NCI-H2081 treated with DMSO at 0.1 percent for 48 hours (cell line): ENCODE measurements around the gene TMEM72.
"Not testable (repeated sequence)": the region's sequence is repeated elsewhere in the genome, so short reads cannot be mapped to it uniquely, and the experiment has no call there.

Experiments used
- DNase-seq: peaks from one replicate; lab custom pipeline; 2025; lab: John Stamatoyannopoulos, UW

TMEM72 gene

DNA sequence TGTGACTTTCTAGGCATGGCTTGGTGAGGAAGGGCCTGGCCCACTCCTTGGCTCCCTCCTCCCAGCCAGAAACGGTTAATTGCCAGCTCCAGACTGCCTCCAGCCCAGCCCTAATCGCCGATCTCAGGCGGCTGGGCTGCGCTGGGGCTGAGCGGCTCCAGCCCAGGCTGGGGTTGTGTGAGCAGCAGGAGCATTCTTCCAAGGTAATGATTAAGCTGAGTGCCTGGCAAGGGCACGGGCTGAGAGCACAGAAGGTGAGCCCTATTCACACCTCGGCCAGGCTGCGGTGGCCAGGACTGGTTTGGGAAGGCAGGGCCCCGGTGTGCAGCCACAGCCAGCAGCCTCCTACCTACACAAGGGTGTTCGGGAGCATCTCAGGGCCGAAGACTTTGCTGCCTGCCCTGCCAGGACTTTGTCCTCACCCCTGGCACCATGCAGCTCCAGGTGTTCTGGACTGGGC, at the start of gene TMEM72:
TSS of gene TMEM72 (plus strand) at position 257 of the 460 bp plus-strand sequence. CDS start at position 433, 176 bp downstream.
- no peak for DNase-seq

DNA sequence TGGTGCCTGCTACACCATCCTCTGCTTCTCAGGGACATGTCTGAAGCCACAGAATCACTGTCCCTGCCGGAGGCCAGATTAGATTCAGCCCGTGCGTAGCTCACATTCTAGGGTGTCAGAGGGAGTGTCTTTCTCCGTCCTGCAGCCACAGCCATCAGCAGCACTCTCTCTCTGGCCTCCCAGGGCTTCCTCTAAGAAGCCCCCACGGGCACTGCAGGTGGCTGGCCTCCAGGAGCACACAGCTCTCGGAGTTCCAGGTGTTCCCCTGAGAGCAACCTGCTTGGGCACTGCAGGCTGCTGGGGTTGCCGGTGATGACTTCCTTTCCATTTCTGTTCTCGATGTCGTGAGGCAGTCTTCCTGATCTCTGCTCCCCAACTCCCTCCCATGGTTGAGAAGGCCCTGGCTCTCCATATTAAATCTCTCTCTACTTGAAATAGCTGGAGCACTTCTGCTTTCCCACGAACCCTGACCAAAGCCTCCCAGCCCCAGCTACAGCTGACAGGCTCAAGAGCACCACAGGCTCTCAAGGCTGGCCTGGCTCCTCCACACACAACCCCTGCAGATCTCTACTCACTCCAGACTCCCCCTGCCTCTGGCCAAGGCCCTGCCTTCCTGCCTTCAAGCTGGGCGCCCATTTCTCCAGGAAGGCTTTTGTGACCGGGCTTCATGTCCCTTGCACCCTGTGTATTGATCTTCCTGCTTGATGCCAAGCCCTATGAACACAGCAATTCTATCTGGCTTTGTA, 49.0 kb upstream of the TMEM72 start:
- no peak for DNase-seq

DNA sequence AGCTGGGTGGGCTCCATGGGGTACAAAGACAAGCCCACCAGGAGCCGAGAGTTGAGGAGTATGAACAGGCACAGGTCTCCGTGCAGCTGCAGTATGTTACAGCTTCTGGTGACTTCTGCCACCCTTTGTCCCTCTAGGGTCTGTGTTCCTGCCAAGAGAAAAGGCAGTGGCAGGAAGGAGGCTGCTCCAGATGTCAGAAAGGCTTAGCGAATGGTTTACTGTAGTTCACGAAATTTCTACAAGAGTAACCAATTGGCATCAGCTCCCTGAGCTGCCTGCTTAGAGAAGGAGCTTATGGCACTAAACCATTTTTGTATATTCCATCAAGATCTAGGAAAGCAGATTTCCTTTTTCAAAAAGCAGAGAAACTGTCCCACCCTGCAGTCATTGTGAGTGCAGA, 48.2 kb upstream of the TMEM72 start:
- DNase-seq: no peak

DNA sequence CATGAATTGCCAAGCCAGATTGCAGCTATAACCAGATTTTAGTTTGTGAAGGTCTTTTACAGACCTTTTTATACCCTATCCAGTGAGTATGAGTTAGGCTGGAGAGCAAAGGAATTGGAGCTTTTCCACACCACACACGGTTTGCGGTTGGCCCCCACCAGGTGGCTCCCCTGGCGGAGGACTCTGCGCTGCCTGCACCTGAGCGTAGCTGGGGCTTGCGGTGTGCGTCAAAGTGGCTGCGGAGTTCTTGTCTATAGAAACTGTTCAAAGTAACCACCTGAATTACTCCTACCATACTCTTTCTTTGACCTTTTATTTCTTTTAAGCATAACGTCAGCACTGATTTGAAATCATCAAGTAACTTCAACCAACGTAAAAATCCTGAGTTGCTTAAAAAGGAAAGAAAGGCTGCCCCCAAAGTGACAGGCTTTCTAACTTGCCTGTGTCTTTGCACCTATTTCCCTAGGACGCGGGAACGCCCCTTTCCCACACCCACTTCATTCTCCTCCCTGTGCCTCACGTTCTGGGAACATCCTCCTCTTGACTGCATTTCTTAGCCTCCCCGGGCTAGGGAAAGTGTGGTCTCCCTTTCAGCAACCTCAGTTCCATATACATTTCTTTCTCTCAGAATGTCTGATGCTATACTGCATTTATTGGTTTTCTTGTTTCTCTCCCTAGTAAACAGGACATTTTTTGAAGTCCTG, 47.6 kb upstream of the TMEM72 start:
- no peak for DNase-seq

DNA sequence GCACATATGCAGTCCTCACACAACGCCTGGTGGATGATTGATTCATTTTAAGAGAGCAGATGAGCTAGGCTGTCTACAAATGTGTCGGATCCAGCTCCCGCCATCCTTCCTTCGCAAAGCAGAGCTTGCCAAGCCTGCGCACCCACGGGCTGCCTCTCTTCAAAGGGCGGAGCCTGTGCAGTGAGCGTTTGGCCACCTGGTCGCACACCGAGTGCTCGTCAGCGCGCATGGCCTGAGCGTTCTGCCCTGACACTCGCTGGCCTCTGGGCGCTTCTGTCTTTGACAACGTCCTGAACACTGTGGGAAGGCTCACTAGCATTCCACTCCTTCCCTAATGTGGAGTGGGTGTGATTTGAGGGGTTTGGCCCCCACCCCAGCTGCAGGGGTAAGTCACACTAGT, 47.1 kb upstream of the TMEM72 start:
- no peak for DNase-seq

DNA sequence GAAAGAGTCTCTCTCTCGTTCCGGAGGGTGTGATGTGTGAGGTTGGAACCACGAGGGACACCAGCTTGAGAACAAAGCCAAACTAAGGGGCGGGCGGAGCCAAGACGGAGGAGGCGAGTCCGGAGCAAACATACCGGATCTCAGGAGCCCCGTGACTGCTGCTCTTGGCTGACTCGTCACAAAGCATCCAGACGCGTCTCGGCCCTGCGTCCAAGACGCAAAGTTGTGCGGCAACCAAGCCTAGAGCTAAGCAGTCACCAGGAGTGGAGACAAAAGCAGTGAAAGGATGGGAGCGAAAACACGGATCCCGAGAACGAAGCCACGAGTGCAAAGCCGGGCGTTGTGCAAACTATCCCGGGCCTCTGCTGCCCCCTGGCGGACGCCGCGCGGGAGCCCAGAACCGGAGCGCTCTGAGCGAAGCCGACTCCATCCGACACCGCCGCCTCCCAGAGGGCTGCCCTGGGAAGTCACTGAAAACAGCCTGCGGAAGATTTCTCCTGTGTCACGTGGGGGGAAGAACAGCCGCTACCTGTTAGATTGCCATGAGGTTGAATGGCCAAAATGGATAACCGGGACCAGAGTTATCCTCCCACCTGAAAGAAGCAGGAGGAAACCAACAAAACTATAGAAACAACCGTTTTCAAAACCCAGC, 46.4 kb upstream of the TMEM72 start:
- no peak for DNase-seq

DNA sequence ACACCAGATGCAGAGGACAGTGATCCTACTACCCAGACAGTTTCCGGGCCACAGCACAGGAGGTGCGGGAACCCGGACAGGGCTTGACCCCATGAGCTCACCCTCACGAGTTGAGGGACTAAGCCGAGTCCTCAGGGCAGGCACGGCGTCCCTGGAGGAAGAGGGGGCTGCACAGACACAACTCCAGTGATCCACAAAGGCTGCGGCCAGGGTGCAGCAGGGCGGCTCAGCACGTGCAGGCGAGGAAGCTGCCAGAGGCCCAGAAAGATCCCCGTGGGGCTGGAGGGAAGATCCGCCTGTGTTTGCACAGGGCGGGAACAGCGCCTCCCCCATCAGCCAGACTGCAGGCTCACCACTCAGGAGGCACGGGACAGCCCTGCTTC, 45.9 kb upstream of the TMEM72 start:
- DNase-seq: no peak

DNA sequence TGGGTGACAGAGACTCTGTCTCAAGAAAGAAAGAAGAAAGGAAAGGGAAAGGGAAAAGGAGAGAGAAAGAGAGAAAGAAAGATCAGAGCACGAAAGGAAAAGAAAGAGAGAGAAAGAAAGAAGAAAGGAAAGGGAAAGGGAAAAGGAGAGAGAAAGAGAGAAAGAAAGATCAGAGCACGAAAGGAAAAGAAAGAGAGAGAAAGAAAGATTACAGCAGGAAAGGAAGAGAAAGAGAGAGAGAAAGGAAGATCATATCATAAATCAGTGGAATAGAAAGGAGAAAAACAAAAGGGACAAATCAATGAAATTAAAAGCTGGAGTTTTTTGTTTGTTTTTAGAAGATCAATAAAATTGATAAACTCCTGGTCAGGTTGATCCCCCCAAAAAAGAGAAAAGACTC, 44.8 kb upstream of the TMEM72 start:
- DNase-seq: not testable (repeated sequence)

DNA sequence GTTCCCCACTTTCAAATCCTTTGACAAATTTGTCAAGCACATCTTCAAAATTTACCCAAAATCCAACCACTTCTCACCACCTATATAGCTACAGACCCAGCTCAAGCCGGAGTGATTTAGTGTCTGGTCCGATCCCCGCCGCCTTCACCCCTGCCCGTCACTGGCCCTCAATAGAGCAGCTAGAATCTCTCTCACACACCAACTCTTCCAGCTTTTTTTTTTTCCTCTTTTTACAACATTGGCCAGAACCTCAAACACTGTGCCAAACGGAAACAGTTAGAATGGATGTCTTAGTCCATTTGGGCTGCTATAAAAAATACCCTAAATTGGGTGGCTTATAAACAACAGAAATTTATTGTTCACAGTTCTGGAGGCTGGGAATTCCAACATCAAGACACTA, 41.1 kb upstream of the TMEM72 start:
- DNase-seq: no peak

DNA sequence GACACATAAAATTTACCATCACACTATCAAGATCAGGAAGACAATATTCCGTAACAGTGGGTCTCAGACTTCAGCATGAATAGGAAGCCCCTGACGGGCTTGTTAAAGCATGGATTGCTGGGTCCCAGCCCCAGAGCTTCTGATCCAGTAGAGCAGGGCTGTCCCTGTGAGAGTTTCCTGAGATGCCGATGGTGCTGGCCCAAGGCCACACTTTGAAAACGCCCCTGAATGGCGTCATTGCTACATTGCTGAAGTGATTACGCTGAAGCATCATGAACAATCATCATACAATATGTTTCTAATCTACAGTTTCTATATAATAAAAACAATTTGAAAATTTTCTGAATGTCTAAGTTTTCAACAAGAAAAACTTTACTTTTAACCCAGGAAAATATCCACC, 38.0 kb upstream of the TMEM72 start:
- no peak for DNase-seq

DNA sequence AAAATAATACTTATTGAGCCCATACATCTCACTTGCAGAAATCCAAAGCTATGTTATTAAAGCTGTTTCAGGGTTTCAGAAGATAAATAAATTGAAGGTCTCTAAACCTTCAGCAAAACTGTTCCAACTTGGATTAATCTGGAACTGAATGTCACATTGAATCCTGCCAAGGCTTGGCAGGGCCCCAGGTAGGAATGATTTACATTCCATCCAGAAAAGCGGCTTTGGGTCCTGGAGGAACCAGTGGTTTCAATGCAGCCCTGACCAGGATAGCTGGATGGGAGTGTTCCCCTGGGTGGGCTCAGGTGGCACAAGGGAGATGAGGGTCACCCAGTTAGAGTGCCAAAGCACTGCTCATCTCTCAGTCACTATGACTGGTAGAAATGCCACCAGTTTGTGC, 37.0 kb upstream of the TMEM72 start:
- no peak for DNase-seq

DNA sequence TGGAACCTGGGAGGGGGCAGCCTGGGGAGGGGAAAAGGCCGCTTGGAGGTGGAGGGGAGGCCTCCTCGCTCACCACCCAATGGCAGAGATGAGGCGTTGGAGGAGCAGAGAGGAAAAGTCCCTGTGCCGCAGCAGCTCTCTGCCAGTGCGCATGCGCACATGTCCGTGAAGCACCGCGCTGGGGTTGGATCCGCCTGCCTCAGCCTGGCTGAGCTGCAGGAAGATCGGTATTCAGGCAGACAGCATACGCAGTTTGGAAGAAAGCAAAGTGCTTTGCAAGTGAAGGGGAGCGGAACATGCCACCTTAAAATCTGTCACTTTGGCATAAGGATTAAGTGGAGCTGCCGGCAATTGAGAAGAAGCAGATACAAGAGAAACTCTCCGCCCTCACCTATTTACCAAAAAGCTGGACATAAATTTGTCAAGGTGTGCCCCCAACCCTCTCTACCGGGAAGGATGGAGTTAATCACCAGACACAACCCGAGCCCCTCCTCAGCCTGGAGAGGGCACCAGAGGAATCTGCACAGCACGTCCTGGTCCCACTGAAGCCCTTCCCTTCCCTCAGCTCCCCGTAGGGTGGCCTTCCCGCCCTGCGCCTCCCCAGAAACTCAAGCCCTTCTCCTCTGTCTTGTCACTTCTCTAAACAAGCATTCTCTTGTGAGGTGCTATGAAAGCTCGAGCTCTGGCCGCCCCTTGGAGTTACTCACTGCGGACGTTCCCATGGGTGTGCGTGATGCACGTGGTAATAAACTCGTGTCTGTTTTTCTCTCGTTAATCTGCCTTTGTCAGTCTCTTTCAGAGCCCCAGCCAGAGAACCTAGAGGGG, 32.2 kb upstream of the TMEM72 start:
- no peak for DNase-seq

DNA sequence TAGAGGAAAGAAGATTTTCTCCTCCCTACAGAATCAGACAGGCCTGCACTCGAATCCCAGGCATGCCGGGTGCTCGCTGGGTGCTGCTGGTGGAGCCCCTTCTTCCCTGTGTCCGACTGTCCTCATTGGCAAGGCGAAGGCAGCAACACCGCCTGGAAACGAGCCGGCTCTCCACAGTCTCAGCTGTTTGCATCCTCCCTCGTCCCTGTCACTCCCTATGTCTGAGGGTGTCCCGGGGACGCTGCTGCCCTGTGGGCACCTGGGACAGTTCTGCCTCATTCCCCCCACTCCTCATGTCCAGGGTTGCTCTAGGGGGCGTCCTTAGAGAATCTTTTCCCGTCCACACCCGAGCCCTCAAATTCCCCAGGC, 31.6 kb upstream of the TMEM72 start:
- no peak for DNase-seq

DNA sequence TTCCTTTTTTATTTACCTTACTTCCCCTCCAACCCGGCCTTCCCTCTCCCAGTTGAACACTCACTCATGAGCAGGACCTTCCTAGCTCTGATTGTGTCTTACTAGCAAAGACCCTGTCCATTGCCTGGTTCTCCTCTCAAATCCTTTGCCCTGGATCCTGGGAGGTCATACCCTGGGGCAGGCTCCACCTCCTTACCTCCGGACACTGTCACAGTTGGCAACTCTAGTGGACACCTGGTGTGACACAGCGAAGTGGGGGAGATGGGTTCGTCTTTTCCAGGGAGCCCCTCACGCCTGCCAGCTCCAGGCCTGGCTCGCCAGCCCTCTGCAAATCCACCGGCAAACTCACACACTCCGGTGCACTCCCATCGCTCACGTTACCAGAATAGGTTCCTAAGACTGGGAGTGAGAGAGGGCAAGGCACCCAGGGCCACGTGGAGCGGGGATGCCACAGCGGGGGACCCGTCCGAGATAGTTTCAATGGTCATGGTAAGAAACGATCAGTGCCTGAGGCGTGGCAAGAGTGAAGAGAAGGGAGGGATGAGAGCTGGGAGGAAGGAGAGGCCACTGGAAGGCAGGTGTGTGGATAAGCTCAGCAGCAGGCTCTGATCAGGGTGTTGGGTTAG, 30.9 kb upstream of the TMEM72 start:
- no peak for DNase-seq

DNA sequence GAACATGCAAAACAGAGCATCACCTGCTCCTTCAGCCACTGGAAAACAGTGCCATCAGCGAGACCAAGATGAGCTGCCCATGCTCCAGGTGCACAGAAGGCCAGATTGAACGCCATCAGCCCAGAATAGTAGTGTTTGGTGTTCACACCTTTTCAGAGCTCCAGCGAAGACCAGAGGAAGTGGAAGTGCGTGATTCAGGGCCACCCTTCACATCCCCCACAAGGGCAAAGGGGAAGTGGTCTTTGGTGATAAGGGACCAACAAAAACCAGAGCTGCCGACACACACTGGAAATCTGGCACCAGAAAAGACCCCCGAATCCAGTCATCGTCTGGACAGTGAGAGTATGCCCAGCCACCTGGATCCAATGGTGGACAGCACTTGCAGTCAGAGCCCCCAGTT, 29.5 kb upstream of the TMEM72 start:
- no peak for DNase-seq

DNA sequence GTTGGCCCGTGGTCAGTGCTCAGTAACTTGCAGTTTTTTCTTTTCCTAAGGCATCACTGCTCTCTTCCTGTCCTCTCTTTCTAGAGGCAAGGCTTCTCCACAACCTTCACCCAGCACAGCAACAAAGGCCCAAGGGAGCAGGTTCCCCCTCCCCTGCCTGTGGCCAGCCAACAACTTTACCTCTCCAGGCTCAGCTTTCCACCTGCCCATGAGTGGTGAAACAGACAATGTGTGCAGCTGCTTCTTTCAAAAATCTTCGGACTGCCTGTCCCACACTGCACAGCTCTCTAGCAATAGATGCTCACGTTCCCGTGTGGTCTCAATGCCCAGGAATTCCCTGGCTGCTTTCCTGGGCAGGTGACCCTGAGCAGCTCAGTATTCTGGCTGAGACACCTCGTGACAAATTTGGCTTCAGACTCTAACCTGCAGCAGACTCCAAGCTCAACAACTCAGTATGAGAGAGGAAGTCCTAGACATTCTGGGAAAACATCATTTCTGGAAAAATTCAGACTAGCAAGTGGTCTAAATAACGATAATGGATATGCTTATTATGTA, 28.9 kb upstream of the TMEM72 start:
- DNase-seq: no peak

DNA sequence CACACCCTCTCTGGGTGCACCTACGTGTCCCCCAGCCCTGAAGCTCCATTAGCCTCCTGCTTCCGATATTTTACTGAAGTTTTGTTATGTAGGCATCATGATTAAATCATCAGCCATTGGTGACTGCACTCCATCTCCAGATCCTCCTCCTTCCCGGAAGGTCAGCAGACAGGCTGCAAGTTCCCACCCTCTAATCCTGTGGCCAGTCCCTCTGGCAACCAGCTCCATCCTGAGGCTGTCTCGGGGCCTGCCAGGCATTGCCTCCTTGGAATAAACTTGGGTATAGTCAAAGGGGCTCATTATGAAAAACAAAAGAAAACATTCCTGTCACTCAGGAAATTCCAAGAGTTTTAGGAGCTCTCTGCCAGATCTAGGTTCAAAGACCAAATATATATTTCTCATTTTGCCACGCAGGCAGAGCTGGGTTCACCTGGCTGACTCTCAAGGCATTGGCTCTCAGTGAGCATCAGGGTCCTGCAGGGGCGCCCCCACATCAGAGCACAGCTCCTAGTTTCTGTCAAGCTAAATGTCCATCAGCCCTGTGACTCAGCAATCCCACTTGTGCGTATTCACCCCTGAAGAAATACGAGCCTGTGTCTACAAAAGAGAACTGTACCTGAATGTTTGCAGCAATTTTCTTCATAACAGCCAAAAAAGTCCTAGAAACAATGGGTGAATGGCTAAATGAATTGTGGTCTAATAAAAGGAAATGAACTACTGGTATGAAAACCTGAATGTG, 27.4 kb upstream of the TMEM72 start:
- DNase-seq: no peak

DNA sequence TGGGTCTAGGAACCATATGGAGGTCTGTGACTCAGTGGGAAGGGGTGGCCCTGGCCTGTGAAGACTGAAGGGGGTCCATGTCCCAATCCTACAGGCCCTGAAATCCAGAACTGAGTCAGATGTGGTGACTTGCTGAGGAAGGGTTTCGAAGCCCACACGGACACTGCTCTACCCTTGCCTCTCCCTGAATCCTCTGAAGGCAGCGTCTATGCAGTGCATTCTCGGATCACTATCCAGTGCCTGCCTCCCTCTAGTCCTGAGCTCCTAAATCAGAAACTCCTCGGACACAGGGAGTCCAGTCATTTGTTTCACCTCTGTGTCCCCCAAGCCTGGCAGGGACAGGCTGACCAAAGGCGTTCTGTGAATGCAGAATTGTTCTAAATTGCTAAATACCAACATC, 25.4 kb upstream of the TMEM72 start:
- no peak for DNase-seq

DNA sequence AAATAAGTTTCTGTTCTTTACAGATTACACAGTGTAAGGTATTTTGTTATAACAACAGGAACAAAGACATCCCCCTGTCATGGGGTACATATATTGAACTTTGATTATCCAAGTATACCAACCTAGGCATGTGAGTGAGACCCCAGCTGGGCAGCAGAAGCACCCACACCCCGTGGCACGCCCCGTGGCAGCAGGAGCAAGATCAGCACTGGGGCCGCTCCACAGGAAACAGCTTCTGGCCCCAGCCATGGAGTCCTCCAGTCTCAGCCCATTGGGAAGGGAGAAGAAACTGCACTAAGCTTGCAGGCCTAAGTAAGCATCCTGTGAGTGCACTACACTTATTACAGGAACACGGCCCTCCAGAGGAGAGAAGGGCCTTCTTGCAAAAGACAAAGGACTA, 24.2 kb upstream of the TMEM72 start:
- DNase-seq: no peak

DNA sequence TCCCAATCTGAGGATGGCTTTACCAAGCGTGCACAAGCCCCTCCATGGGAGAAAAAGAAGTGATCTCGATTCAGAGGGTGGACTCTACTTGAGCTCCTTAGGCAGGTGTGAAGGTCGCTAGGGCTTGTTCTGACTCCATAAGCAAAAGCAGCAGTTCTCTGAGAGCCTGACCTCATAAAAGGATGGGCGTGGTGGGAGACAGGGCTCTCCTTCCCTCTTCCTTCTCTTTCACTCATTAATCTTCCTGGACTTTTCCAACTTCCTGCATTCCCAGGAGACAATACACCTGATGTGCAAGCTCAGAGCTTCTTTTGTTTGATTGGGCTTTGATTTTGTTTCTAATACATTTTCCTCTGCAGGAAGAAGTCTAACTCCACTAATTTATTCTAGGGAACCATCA, 22.3 kb upstream of the TMEM72 start:
- no peak for DNase-seq

DNA sequence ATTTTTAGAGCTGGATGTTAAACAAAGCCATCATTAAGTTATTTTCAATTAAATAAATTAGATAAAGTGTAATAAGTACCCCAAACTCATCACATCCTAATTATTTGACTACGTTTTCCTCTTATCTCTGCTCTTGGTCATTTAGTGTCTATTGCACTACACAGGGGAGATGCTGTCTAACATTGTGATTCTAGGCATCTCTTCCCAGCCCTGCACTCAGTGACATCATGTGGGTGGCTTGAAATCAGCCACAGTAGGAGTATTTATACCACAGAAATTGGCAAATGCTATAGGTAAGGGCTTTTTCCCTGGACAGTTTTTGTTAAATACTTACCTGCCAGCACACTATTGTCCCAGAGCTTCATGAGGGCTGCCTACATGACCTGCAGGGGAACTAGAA, 21.3 kb upstream of the TMEM72 start:
- DNase-seq: no peak
